Keratinocyte (primary cell): ENCODE measurements around the gene TTLL6. TPM values are rescaled to one million over a fixed set of nuclear protein-coding genes. Genes with fewer than 3 reads are reported as not detected.

Source experiments
- DNase-seq: peaks from one replicate; pipeline ENCODE4 v3.0.0-alpha.2; 2011; ENCODE audit warnings: low read depth, missing footprints, low spot score
- FAIRE-seq: peaks from 2 replicates; lab custom pipeline; 2011; peaks lifted over from hg19 to GRCh38; lab: Jason Lieb, UNC
- H2AFZ ChIP-seq: 2 replicates; pipeline ENCODE4 v1.6.0; 2012; ENCODE audit warnings: low read length, control low read depth, inconsistent platforms; ENCODE audit not compliant: control insufficient read depth
- H3K27ac ChIP-seq: 2 replicates; pipeline ENCODE4 v1.5.1; 2011; ENCODE audit warnings: low read length; ENCODE audit not compliant: control insufficient read depth, insufficient read depth
- H3K27me3 ChIP-seq: 3 replicates; pipeline ENCODE4 v1.6.0; 2011; ENCODE audit warnings: low read length; ENCODE audit not compliant: control insufficient read depth, insufficient read depth; ENCODE audit errors: extremely low read depth
- H3K36me3 ChIP-seq, 2 experiments: 2 replicates in 1 of 2; 3 replicates in 1 of 2; pipeline ENCODE4 v1.5.1; 2011; ENCODE audit warnings: low read length in 2 of 2, mild to moderate bottlenecking in 1 of 2; ENCODE audit not compliant: control insufficient read depth in 2 of 2, insufficient read depth in 2 of 2; ENCODE audit errors: extremely low read depth in 1 of 2
- H3K4me1 ChIP-seq: 3 replicates; pipeline ENCODE4 v1.5.1; 2011; ENCODE audit warnings: low read length; ENCODE audit not compliant: control insufficient read depth, insufficient read depth; ENCODE audit errors: extremely low read depth
- H3K4me2 ChIP-seq: 3 replicates; pipeline ENCODE4 v1.6.0; 2011; ENCODE audit warnings: low read depth, low read length; ENCODE audit not compliant: control insufficient read depth, insufficient read depth; ENCODE audit errors: extremely low read depth
- H3K4me3 ChIP-seq, 3 experiments: fragments of 200-600 bp in 1 of 3; sonication (generic) in 1 of 3; 2 replicates in 2 of 3; 3 replicates in 1 of 3; pipeline ENCODE4 v1.5.1; 2011 to 2016; ENCODE audit warnings: low read length in 3 of 3, mild to moderate bottlenecking in 3 of 3, control low read depth in 2 of 3, inconsistent platforms in 1 of 3, low read depth in 1 of 3, mixed read lengths in 1 of 3, mixed run types in 1 of 3, moderate library complexity in 1 of 3; ENCODE audit not compliant: control insufficient read depth in 2 of 3, insufficient read depth in 2 of 3; ENCODE audit errors: extremely low read depth in 1 of 3
- H3K79me2 ChIP-seq: 2 replicates; pipeline ENCODE4 v1.6.0; 2012; ENCODE audit warnings: low read length; ENCODE audit not compliant: control insufficient read depth, insufficient read depth
- H3K9ac ChIP-seq: 3 replicates; pipeline ENCODE4 v1.6.0; 2011; ENCODE audit warnings: low read length; ENCODE audit not compliant: control insufficient read depth, insufficient read depth; ENCODE audit errors: extremely low read depth
- H3K9me1 ChIP-seq: 3 replicates; pipeline ENCODE4 v1.6.0; 2011; ENCODE audit warnings: low read length; ENCODE audit not compliant: control insufficient read depth, insufficient read depth; ENCODE audit errors: extremely low read depth
- H3K9me3 ChIP-seq: 2 replicates; pipeline ENCODE4 v1.5.1; 2012; ENCODE audit warnings: low read depth, low read length; ENCODE audit not compliant: control insufficient read depth
- H4K20me1 ChIP-seq: 3 replicates; pipeline ENCODE4 v1.6.0; 2011; ENCODE audit warnings: low read length; ENCODE audit not compliant: control insufficient read depth, insufficient read depth; ENCODE audit errors: extremely low read depth
- EZH2 ChIP-seq: IDR thresholded peaks from one replicate; pipeline ENCODE4 v1.6.1; 2012; ENCODE audit warnings: inconsistent platforms, mild to moderate bottlenecking, low read length, moderate library complexity
- dilution Hi-C: fragments of 300-500 bp; cut with MboI; formaldehyde crosslinking; loops from one replicate; pipeline ENCODE4 v1.7.0; 2020; ENCODE audit warnings: low sequenced_read_pairs; ENCODE audit not compliant: extremely low pct_ligation_motif_present
- polyA plus RNA-seq, 5 experiments: library from polyadenylated mRNA; depleted of rRNA in 3 of 5; stranded (reverse) in 3 of 5; stranded (forward) in 1 of 5; unstranded in 1 of 5; fragments of >200 nt; gene quantifications; 1 replicate in 1 of 5; 2 replicates in 3 of 5; 3 replicates in 1 of 5; pipeline versions ENCODE4 v1.2.1 to v1.2.3, GENCODE V29; 2011 to 2012; ENCODE audit warnings: missing spikeins in 2 of 5, low read depth in 1 of 5, low replicate concordance in 1 of 5
- TF ChIP-seq, protein P1 (sequence below), 3 experiments: IDR thresholded peaks in 1 of 3; conservative IDR thresholded peaks in 1 of 3; optimal IDR thresholded peaks in 1 of 3; 2 replicates in 2 of 3; 3 replicates in 1 of 3; pipeline versions ENCODE3 to v1.5.1; 2011; ENCODE audit warnings: low read length in 3 of 3, mild to moderate bottlenecking in 3 of 3, moderate library complexity in 2 of 3, control low read depth in 1 of 3, inconsistent platforms in 1 of 3; ENCODE audit not compliant: insufficient read depth in 2 of 3; ENCODE audit errors: extremely low read depth in 1 of 3

TTLL6 gene
- polyA plus RNA-seq, 1 donor (not counting 4 experiments of a cell fraction or from before 2014, with no cell fraction given) = not detected

DNA sequence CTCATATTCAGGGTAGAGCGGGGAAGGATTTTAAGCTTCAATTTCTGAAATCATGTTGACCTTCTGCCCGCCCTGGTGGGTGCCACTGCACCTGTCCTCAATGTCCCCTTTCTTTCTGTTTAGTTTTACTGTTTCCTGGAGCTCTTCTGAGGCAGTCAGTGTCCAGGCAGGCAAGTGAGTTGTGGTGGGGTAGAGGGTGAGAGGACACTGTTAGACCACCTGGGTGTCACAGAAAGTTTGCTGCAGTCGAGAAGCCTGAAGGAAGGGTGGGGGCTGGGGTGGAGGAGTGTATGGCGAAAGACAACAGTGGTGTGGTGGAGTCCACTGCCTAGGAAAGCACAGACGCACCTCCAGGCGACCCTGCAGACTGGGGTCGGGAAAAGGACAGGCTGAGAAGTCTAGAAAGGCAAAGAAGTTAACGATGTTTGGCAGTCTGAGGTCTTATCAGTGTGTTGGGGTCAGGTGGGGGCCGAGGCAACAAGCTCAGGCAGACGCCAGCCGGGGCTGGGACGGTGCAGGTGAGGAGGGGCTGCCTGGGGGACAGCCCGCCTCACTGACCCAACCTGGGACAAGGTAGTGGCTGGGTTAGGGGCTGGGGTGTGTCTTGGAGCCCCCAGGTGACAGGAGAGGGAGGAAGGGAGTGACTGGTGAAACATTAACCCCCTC lies 65.2 kb downstream of the TTLL6 start:
- no peaks in the 10 kb centered on the region for H4K20me1 ChIP-seq
- no peaks in the 10 kb centered on the region for H3K79me2 ChIP-seq
- H2AFZ ChIP-seq = no peak overlapping the region
- no peak overlapping the region for H3K9ac ChIP-seq
- TF ChIP-seq, protein P1, sequence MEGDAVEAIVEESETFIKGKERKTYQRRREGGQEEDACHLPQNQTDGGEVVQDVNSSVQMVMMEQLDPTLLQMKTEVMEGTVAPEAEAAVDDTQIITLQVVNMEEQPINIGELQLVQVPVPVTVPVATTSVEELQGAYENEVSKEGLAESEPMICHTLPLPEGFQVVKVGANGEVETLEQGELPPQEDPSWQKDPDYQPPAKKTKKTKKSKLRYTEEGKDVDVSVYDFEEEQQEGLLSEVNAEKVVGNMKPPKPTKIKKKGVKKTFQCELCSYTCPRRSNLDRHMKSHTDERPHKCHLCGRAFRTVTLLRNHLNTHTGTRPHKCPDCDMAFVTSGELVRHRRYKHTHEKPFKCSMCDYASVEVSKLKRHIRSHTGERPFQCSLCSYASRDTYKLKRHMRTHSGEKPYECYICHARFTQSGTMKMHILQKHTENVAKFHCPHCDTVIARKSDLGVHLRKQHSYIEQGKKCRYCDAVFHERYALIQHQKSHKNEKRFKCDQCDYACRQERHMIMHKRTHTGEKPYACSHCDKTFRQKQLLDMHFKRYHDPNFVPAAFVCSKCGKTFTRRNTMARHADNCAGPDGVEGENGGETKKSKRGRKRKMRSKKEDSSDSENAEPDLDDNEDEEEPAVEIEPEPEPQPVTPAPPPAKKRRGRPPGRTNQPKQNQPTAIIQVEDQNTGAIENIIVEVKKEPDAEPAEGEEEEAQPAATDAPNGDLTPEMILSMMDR (optimal IDR thresholded peaks at IDR 0.05 in 1 of 3, IDR thresholded peaks at IDR 0.05 in 1 of 3, conservative IDR thresholded peaks at IDR 0.05 in 1 of 3; ENCODE audit: extremely low read depth in 1 of 3, insufficient read depth in 2 of 3, low read length in 3 of 3) = no peak
- TF ChIP-seq EZH2 = peak; percentile 27
- H3K9me3 ChIP-seq = no peaks in the 10 kb centered on the region
- DNase-seq (no peak), FAIRE-seq (no peak)
- H3K9me1 ChIP-seq = no peaks in the 10 kb centered on the region
- H3K27me3 ChIP-seq = peaks cover 94% of the 10 kb centered on the region
- H3K27ac ChIP-seq = no peak overlapping the region
- no peak overlapping the region for H3K4me3 ChIP-seq
- H3K4me2 ChIP-seq = no peak overlapping the region
- no peaks in the 10 kb centered on the region for H3K4me1 ChIP-seq
- H3K36me3 ChIP-seq = no peaks in the 10 kb centered on the region
- dilution Hi-C loops = loop anchor here (25.0 kb wide), 1 partner anchor 90 kb away; no protein-coding TSS in a partner anchor

DNA sequence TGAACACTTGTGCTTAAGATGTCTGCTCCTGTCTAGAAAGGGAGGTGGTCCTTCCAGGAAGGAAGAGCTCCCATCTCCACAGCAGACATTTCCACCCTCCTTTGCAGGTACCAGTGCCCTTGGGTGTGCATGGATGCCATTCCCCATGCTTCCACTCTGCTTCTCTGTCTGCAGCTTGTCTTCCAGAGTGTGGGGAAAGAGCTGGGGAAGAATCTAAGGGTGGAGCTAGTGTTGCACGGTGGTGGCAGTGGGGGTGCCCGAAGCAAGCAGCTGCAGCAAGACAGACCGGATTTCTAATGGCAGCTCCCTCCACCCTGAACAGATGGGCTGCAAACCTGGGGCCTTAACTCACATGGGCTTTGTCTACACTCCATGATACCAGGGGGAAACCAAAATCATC lies 65.9 kb downstream of the TTLL6 start:
- H2AFZ ChIP-seq = no peak overlapping the region
- no peak overlapping the region for H3K27ac ChIP-seq
- peak; percentile 64 for TF ChIP-seq EZH2
- TF ChIP-seq, protein P1 (optimal IDR thresholded peaks at IDR 0.05 in 1 of 3, IDR thresholded peaks at IDR 0.05 in 1 of 3, conservative IDR thresholded peaks at IDR 0.05 in 1 of 3; ENCODE audit: extremely low read depth in 1 of 3, insufficient read depth in 2 of 3, low read length in 3 of 3) = no peak
- H3K36me3 ChIP-seq = no peaks in the 10 kb centered on the region
- dilution Hi-C loops = loop anchor here (25.0 kb wide), 1 partner anchor 89 kb away; no protein-coding TSS in a partner anchor
- no peaks in the 10 kb centered on the region for H3K9me1 ChIP-seq
- H3K4me1 ChIP-seq = no peaks in the 10 kb centered on the region
- H3K4me2 ChIP-seq = no peak overlapping the region
- FAIRE-seq (no peak), DNase-seq (no peak)
- no peak overlapping the region for H3K9ac ChIP-seq
- no peaks in the 10 kb centered on the region for H3K79me2 ChIP-seq
- no peaks in the 10 kb centered on the region for H3K9me3 ChIP-seq
- H3K4me3 ChIP-seq = no peak overlapping the region
- H3K27me3 ChIP-seq = peaks cover 94% of the 10 kb centered on the region
- H4K20me1 ChIP-seq = no peaks in the 10 kb centered on the region
